ENCODE data around the gene INO80.

INO80 gene

GRCh38 chr15:41004490-41004889, 111.6 kb downstream of the INO80 start:
- no peak for TF ChIP-seq CTCF (IDR thresholded peaks at IDR 0.05; ENCODE audit: low read depth, low read length)
- Histone ChIP-seq H3K27ac (no peak overlapping the region), H3K4me3 (ENCODE audit: low read depth, low read length) (no peak overlapping the region), H3K36me3 (peaks cover 13% of the 10 kb centered on the region), H3K27me3 (ENCODE audit: insufficient read depth, low read depth, severe bottlenecking) (no peaks in the 10 kb centered on the region), H3K9me3 (ENCODE audit: severe bottlenecking) (no peaks in the 10 kb centered on the region)
- DNase-seq, result no peak

GRCh38 chr15:41001524-41002214, 114.4 kb downstream of the INO80 start:
- Histone ChIP-seq H3K27me3 (ENCODE audit: insufficient read depth, low read depth, severe bottlenecking) (no peaks in the 10 kb centered on the region), H3K4me3 (ENCODE audit: low read depth, low read length) (no peak overlapping the region), H3K36me3 (peaks cover 14% of the 10 kb centered on the region), H3K9me3 (ENCODE audit: severe bottlenecking) (no peaks in the 10 kb centered on the region), H3K27ac (no peak overlapping the region)
- no peak for DNase-seq
- no peak for TF ChIP-seq CTCF (IDR thresholded peaks at IDR 0.05; ENCODE audit: low read depth, low read length)

GRCh38 chr15:40999190-40999589, 116.9 kb downstream of the INO80 start:
- Histone ChIP-seq H3K9me3 (ENCODE audit: severe bottlenecking) (no peaks in the 10 kb centered on the region), H3K27ac (no peak overlapping the region), H3K27me3 (ENCODE audit: insufficient read depth, low read depth, severe bottlenecking) (no peaks in the 10 kb centered on the region), H3K36me3 (peaks cover 37% of the 10 kb centered on the region), H3K4me3 (ENCODE audit: low read depth, low read length) (no peak overlapping the region)
- no peak for DNase-seq
- TF ChIP-seq CTCF (IDR thresholded peaks at IDR 0.05; ENCODE audit: low read depth, low read length), result no peak

- Histone ChIP-seq H3K4me3 (ENCODE audit: low read depth, low read length) (no peak overlapping the region), H3K27me3 (ENCODE audit: insufficient read depth, low read depth, severe bottlenecking) (no peaks in the 10 kb centered on the region), H3K9me3 (ENCODE audit: severe bottlenecking) (no peaks in the 10 kb centered on the region), H3K27ac (no peak overlapping the region), H3K36me3 (peaks cover 39% of the 10 kb centered on the region)
- DNase-seq, result no peak
- no peak for TF ChIP-seq CTCF (IDR thresholded peaks at IDR 0.05; ENCODE audit: low read depth, low read length)
Measured at GRCh38 chr15:40995656-40996055, 120.4 kb downstream of the INO80 start.

GRCh38 chr15:40992825-40993224, 123.3 kb downstream of the INO80 start:
- no peak for DNase-seq
- Histone ChIP-seq H3K36me3 (peaks cover 37% of the 10 kb centered on the region), H3K4me3 (ENCODE audit: low read depth, low read length) (no peak overlapping the region), H3K27ac (no peak overlapping the region; the same call in 1 of the 2 replicates), H3K9me3 (ENCODE audit: severe bottlenecking) (no peaks in the 10 kb centered on the region), H3K27me3 (ENCODE audit: insufficient read depth, low read depth, severe bottlenecking) (no peaks in the 10 kb centered on the region)
- TF ChIP-seq CTCF (IDR thresholded peaks at IDR 0.05; ENCODE audit: low read depth, low read length), result no peak

- Histone ChIP-seq H3K36me3 (peaks cover 42% of the 10 kb centered on the region), H3K27ac (no peak overlapping the region; the same call in 1 of the 2 replicates), H3K4me3 (ENCODE audit: low read depth, low read length) (no peak overlapping the region), H3K9me3 (ENCODE audit: severe bottlenecking) (no peaks in the 10 kb centered on the region), H3K27me3 (ENCODE audit: insufficient read depth, low read depth, severe bottlenecking) (no peaks in the 10 kb centered on the region)
- no peak for DNase-seq
- TF ChIP-seq CTCF (IDR thresholded peaks at IDR 0.05; ENCODE audit: low read depth, low read length), result no peak
Measured at GRCh38 chr15:40992241-40992741, 123.8 kb downstream of the INO80 start.
